ENCODE results near the gene CEND1.

Gene CEND1

DNA sequence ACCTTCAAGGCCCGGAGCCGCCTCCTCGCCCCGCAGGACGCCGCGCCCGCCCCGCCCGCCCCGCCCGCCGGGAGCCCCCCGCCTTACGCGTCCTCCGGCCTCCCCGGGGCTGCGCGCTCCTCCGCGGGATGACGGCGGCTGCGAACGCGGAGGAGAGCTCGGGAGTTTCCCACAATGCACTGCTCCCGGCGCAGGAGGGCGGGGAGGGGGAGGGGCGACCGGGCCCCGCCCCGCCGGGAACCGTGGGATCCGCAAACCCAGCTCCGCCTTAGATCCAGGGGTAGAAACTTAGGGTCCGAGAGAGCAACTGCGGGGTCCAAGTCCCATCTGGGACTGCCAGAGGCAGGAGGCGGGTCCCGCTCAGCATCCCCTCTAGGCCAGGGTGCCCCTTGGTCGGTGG, at the start of gene CEND1:
Gene CEND1, minus strand, starts transcription at position 148 of the 400 bp plus-strand sequence. CDS start 1,514 bp downstream, outside the sequence.
- DNase-seq (ENCODE audit: low spot score): peak; percentile 48

DNA sequence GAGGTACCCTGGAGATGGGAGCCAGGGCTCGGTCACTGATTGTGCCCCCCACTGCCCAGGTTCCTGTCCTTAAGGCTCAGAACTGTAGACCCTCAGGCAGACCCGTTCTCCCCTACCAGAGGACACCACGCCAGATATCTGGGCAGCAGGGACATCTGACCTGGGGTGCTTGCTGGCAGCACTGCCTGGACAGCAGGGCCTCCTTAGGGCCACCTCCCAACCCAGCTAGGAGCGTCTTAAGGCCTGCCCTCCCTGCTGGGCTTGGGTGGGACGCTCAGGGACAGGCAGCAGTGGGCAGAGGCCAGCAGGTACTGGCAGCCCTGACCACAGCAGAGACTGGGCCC, 49.4 kb upstream of the CEND1 start:
- no peak for DNase-seq (ENCODE audit: low spot score)

DNA sequence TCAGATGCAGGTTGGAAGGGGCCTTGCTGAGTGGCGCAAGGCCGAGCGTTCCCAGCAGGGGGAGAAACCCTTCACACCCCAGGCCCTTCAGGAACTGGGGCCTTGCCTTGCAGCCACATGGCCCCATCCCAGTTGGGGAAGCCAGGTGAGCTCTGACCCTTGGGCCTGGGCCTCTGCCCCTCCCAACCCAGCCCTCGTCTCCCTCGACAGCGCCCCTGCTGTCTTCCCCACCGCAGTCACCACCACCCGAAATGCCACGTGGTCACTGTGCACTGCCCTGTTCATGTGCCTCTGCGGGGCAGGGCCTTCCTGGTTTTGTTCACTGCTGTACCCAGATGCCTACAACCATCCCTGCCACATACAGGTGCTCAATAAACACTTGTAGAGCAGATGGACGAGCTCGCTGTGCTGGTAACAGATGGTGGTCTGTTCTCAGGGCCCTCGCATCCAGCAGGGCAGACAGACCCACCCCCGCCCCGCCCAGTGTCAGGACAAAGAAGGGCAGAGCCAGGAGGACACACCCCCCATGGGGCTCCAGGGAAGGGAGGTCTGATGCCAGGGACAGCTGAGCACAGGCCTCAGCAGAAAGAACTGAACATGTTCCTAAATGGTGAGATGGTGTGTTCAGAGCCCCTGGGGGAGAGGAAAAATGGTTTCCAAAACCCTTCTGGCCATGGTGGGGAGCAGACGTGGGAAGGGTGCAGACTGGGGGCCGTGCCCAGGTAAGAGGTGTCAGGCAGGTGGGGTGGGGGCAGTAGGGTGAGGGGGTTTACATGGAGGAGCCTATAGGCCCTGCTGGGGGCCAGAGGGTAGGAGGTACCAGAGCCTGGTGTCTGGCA, 48.8 kb upstream of the CEND1 start:
- DNase-seq (ENCODE audit: low spot score): no peak

DNA sequence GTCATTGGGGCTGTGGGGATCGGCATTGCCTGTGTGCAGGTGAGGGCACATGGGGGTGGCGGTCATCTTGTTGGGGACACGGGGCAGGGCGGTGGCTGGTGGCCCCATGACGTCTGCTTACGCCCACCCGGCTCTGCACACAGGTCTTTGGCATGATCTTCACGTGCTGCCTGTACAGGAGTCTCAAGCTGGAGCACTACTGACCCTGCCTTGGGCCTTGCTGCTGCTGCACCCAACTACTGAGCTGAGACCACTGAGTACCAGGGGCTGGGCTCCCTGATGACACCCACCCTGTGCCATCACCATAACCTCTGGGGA, 48.1 kb upstream of the CEND1 start:
- DNase-seq (ENCODE audit: low spot score): no peak

DNA sequence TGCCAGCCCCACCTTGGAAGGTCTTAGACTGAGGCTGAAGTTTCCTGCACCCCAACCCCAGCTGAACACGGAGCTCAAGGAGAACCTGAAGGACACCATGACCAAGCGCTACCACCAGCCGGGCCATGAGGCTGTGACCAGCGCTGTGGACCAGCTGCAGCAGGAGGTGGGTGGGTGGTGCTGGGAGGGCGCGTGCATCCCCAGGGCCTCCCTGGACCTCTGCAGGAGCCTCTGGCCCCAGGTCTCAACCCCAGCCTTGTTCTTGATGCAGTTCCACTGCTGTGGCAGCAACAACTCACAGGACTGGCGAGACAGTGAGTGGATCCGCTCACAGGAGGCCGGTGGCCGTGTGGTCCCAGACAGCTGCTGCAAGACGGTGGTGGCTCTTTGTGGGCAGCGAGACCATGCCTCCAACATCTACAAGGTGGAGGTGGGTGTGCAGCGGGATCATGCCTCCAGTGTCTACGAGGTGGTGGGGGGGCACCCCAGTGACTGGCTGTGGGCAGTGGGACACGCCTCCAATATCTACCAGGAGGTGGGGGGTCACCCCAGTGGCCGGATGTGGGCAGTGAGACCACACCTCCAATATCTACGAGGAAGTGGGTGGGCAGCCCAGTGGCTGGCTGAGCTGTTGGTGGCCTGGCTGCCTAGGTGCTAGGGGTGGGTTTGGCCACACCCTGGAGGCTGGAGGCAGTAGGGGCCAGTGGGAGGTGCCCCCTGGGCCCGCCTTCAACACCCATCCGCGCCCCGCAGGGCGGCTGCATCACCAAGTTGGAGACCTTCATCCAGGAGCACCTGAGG, 47.5 kb upstream of the CEND1 start:
- DNase-seq (ENCODE audit: low spot score): no peak

DNA sequence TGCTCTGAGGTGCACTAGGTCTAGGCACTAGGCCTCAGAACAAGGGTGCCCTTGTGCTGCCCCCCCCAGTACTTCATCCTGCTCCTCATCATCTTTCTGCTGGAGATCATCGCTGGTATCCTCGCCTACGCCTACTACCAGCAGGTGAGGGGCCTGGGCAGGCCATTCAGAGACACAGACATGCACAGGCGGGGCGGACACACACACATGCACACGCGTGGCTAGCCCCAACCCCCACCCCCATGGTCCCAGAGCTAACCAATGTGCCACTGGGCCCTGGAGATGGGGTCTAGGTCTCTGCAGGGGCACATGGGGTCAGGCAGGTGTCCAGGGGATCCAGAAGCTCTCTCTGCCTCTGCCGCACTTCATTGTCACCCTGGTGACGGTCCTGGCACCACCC, 46.8 kb upstream of the CEND1 start:
- DNase-seq (ENCODE audit: low spot score): no peak

DNA sequence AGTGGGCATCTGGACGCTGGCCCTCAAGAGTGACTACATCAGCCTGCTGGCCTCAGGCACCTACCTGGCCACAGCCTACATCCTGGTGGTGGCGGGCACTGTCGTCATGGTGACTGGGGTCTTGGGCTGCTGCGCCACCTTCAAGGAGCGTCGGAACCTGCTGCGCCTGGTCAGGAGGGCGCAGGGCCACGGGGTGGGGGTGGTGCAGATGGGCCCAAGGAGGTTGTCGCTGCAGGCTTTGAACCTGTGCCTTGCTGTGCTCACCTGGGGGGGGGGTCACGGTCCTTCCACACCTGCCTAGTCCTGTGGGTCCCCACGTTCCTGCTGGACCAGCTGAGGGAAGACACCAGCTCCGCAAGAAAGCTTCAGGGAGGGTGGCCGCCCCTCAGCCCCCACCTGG, 46.4 kb upstream of the CEND1 start:
- no peak for DNase-seq (ENCODE audit: low spot score)

DNA sequence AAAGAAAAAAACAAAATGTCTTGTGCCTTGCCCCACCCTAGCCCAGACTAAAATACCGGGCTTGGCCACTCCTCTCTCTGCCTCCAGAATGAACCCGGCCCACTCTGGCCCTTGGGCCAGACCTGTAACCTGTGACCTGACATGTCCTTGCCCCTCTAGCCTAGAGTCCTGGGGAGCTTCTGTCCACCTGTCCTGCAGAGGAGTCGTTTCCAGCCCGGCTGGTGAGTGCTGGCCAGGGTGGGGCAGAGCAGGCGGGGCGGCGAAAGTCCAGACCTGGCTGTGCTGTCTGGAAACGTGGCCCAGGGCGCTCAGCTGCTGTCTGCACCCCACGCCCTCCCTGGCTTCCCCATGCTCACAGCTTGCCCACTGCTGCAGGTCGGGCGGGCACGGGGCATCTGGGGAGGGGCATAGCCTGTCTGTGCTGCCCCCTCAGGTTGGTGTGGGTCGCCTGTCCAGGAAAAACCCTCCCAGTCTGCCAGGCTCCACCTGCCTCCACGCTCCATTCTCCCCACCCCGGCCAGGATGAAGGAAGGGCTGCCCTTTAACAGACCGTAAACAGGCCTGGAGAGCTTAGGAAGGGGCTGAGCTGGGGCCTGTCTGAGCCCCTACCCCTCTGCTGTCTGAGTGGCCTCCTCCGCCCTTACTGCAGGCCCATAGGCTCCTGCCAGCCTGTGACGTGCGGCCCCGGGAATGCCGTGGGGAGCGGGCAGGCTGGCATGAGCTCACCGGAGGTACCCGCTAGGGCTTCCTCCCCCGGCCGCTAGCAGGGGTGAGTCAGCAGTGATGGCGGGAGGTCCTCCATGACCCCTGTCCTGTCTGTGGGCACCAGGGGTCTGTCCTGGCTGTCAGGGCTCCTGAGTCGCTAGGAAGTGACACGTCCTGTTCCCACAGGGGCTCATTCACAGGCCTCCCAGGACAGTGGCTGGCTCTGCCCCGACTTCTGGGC, 44.8 kb upstream of the CEND1 start:
- DNase-seq (ENCODE audit: low spot score): no peak

DNA sequence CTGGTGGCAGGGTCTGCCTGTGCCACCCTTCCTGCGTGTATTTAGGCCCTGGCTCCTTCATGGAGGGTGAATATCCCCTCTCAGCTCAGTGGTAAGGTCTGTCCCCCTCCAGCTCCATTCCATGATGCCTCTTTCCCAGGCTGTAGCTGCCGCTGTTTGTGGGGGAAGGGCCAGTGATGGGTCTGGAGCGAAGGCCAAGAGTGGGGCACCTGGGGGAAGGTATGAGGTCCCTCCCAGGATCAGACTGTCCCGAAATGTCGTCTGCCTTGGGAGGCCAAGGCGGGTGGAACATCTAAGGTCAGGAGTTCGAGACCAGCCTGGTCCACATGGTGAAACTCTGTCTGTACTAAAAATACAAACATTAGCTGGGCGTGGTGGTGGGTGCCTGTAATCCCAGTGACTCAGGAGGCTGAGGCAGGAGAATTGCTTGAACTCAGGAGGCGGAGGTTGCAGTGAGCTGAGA, 44.0 kb upstream of the CEND1 start:
- DNase-seq (ENCODE audit: low spot score): no peak

DNA sequence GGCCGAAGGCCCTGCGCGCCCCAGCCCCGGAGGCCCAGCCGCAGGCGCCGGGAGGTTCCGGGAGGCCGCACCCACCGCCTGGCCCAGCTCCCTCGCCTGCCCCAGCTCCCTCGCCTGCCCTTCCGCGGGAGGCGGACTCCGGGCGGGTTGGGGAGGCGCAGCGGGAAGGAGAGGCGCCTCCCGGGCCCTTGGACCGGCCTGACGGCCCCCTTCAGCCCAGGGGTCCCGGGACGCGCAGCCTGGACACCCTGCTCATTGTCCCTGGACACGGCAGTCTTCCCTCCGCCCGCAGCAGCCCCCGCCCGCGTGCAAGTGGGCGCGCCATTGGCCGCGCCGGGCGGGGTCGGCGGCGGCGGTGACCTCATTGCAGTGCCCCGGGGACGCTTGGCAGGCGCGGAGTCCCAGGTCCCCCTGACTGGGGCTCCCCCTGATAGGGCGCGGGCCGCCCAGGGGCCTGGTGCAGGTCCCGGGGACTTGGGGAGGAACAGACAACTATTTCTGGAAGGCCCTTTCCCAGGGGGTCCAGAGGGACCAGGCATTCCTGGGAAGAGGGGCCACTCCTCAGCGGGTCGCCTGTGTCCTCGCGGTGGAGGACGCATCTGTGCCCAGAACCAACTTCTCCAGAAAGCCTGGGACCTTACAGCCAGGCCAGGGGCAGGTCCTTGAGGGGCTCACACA, 43.4 kb upstream of the CEND1 start:
- DNase-seq (ENCODE audit: low spot score): no peak

DNA sequence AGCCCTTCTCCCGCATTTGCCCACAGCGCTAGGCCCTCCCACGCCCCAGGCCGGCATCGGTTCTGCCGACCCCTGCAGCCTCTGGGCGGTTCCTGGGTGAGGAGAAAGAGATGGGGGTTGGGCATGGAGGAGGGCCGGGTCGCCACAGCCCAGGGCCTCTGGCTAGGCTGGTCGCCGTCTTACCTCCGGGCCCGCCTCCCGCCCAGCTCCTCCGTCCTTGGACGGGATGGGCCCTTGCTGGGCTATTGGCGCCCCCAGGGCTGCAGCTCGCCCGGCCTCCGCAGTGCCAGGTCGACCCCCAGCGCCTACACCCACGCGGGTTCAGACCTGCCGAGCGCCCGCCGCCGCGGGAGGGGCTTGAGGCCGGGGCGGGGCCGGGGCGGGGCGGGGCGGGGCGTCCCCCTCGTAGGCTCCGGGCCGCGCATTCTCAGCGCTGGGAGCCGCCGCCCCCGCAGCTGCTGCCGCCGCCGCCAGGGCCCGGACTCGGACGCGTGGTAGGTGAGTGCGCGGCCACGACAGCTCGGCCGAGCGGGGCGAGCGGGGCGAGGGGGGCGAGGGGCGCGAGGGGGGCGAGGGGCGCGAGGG, 42.7 kb upstream of the CEND1 start, which contains the start of gene CD151:
Gene CD151, plus strand, starts transcription at position 424 of the 585 bp plus-strand sequence. CDS start 3,118 bp downstream, outside the sequence.
- DNase-seq (ENCODE audit: low spot score): no peak

DNA sequence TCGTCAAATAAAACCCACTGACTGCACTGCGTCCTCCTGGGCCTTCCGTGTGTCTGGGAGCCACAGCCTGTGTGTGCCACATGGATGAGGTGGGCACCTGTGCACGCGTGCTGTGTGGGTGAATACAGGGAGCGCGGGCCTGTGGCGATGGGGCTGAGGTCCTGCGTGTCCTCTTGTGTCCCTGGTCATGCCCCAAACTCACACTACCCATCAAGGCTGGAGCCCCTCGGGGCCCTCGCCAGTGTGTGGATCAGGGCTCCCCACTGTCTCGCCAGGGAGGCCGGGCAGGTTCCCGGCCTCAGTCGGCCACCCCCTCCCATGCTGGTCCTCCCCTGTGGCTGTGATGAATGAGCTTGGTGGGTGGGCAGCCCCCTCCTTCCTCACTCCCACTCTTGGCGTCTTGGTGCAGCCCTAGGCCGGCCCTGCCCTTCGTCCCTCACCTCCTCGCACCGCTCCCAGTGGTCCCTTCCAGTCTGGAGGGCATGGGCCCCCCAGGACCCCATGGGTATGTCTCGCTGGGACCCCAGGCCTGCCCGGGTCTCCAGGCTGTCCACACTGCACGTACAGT, 42.2 kb upstream of the CEND1 start:
- DNase-seq (ENCODE audit: low spot score): no peak

DNA sequence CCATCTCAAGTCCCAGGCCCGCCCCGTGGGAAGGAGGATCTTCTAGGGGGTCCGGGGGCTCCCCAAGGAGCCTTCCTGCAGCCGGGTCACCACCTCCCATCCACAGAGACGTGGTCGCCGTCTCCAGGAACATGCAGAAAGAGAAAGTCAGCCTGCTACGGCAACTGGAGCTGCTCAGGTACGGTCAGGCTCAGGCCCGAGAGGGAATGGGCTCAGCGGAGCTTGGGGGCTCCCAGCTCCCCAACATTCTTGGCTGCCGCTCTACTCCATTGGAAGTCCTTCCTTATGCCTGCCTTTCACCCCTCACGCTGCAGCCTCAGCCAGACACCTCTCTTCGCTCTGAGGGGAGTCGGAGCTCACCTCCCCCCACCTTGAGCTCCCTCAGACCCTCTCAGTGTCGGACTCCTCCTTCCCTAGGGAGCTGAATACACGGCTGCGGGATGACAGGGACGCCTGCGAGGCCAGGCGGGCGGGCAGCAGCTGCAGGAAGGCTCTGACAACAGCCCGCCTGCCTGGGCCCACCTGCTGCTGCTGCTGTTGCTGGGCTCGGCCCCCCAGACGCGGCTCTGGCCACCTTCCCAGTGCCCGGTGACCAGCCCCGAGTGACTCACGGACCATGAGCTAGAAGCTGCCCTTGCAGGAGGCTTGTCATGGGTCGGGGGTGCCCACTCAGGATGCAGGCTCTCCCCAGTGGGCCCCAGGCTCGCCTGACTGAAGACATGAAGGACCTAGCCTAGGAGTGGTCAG, 41.4 kb upstream of the CEND1 start:
- DNase-seq (ENCODE audit: low spot score): no peak

DNA sequence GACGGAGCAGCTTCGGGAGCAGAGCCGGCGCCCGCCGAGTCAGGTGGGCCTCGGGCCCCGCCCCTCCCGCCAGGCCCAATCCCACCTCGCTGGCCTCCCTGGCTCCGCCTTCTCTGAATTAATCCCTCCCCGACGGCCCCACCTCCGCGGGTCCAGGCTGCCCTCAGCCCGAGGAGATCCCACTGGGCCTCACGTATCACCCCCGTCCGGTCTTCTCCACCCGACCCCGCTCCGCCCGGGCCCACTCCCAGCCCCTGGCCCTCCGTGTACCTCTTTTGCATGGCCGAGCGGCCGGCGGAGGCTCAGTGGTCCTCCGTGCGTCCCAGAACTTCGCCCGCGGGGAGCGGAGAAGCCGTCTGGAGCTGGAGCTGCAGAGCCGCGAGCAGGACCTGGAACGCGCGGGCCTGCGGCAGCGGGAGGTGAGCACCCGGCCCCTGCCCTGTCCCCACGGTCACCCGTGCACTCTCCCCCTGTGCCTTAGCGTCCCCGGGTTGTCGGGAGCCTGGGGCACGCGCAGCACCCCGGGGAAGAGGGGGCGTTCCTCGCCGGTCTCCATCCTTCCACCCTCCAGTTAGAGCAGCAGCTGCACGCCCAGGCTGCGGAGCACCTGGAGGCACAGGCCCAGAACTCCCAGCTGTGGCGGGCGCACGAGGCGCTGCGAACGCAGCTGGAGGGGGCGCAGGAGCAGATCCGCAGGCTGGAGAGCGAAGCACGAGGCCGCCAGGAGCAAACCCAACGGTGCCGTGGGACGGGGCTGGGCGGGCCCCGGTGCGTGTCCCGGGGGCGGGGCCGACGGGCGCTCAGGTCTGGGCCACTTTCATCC, 40.6 kb upstream of the CEND1 start:
- DNase-seq (ENCODE audit: low spot score): no peak

DNA sequence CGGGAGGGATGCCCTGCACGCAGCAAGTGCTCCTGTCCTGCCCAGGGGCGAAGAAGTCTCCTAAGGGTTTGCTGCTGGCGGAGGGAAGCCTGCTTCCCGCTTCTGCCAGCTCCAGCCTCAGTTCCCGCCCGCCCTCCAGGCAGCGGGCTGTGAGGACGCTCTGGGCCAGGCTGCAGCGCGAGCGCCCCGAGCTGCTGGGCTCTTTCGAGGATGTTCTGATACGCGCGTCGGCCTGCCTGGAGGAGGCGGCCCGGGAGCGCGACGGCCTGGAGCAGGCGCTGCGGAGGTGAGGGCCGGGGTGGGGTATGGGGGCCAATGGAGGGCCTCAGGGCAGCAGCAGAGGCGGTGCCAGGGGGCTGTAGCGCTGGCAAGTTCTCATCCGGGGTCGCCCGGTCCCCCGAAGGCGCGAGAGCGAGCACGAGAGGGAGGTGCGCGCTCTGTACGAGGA, 40.0 kb upstream of the CEND1 start:
- DNase-seq (ENCODE audit: low spot score): no peak

DNA sequence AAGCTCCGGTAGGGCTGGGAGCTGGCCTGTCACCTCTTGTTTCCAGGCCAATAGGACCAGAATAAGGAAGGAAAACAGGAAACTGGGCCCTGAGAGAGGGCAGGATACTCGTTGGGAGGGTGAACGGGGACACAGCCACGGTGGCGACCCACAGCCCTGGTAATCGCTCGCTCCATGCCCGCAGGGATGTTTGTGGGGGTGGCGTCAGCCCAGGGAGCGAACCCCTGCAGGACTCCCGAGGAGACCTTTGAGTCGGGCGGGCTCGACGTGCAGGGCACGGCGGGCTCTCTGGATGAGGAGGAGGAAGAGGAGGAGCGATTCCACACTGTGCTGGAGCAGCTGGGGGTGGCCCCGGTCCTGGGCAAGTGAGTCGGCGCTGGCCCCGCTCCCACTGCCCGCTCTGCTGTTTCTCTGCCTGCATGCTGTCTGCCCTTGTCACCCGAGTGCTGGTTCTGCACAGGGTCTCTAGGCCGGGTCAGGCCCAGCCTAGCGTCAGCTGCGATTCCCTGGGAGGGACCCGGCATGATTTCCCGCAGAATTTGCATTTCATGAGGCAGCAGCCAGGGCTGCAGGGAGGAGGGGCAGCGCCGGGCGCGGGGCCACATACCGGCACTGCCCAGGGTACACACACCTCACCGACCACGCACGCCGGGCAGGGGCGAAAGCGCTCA, 39.4 kb upstream of the CEND1 start:
- no peak for DNase-seq (ENCODE audit: low spot score)

DNA sequence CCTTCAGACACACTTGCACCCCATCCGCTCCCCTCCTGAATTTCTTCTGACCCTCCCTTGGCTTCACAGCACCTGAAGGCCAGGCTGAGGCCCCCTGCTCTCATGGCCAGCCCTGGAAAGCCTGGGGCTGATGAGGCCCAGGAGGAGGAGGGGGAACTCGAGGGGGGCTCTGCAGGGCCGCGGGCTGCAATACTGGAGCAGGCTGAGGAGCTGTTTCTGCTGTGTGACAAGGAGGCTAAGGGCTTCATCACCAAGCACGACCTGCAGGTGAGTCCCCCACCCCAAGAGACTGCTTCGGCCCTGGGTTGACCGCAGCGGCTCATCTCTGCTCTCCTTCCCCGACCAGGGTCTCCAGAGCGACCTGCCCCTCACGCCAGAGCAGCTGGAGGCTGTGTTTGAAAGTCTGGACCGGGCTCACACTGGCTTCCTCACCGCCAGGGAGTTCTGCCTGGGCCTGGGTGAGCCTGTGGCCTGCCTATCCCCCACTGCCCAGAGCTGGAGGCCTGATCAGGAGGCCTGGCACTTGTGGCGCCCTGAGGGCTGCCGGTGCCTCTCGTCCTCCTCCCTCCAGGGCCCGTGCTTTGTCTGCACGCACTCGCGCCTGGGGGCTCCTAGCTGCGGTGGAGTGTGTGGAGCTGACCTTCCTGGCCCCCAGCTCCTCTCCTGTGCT, 38.8 kb upstream of the CEND1 start:
- DNase-seq (ENCODE audit: low spot score): no peak

DNA sequence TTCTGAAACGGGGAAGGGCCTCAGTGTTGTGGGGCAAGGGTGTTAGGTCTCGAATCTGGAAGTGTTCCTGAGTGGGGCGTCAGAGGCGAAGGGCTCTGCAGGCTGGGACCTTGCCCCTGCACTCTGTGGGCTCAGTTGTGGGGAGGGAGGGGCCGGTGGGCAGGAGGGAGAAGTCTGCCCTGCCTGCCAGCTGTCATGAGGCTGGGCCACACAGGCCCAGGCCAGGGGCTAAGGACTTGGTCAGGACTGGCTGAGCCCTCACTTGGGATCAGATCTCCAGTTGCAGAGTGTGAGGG, 38.0 kb upstream of the CEND1 start, which contains the start of gene CRACR2B:
Gene CRACR2B, plus strand, starts transcription at position 23 of the 296 bp plus-strand sequence. CDS start 689 bp downstream, outside the sequence.
- no peak for DNase-seq (ENCODE audit: low spot score)
